DND-41 (cell line): ENCODE measurements around the gene URB2.

Source experiments
- ATAC-seq: fragments of 200-7000 bp; cut with Tn5 transposase; 3 replicates; pipeline ENCODE4 v1.9.1; 2021; ENCODE audit warnings: low read depth; ENCODE audit not compliant: insufficient read depth
- DNase-seq: peaks from one replicate; pipeline ENCODE4 v3.0.0-alpha.2; 2020
- H2AFZ ChIP-seq: 2 replicates; pipeline ENCODE4 v1.6.0; 2012; ENCODE audit warnings: low read depth, low read length
- H3K27ac ChIP-seq: 2 replicates; pipeline ENCODE4 v1.5.1; 2012; ENCODE audit warnings: low read length, inconsistent platforms
- H3K27me3 ChIP-seq: fragments of 200-600 bp; sonication (generic); 2 replicates; pipeline ENCODE4 v1.6.0; 2012; ENCODE audit warnings: low read length, mild to moderate bottlenecking, inconsistent platforms; ENCODE audit not compliant: insufficient read depth, poor library complexity
- H3K36me3 ChIP-seq: 2 replicates; pipeline ENCODE4 v1.5.1; 2012; ENCODE audit warnings: low read length, inconsistent platforms; ENCODE audit not compliant: insufficient read depth
- H3K4me1 ChIP-seq: 2 replicates; pipeline ENCODE4 v1.5.1; 2012; ENCODE audit warnings: mild to moderate bottlenecking, low read length; ENCODE audit not compliant: insufficient read depth
- H3K4me2 ChIP-seq: 2 replicates; pipeline ENCODE4 v1.6.0; 2012; ENCODE audit warnings: mild to moderate bottlenecking, moderate library complexity, low read length, inconsistent platforms; ENCODE audit not compliant: insufficient read depth
- H3K4me3 ChIP-seq, 2 experiments: fragments of 200-600 bp in 1 of 2; shearing (Covaris generic) in 1 of 2; 2 replicates each; pipeline ENCODE4 v1.5.1; 2012 to 2016; ENCODE audit warnings: inconsistent platforms in 2 of 2, low read length in 2 of 2, mild to moderate bottlenecking in 2 of 2, low read depth in 1 of 2, moderate library complexity in 1 of 2
- H3K79me2 ChIP-seq: 2 replicates; pipeline ENCODE4 v1.6.0; 2012; ENCODE audit warnings: low read length, inconsistent platforms; ENCODE audit not compliant: insufficient read depth
- H3K9ac ChIP-seq: 2 replicates; pipeline ENCODE4 v1.6.0; 2012; ENCODE audit warnings: low read depth, mild to moderate bottlenecking, inconsistent platforms, low read length, moderate library complexity
- H3K9me3 ChIP-seq: 2 replicates; pipeline ENCODE4 v1.5.1; 2012; ENCODE audit warnings: low read length, moderate library complexity, mild to moderate bottlenecking, inconsistent platforms; ENCODE audit not compliant: insufficient read depth, severe bottlenecking
- H4K20me1 ChIP-seq: 2 replicates; pipeline ENCODE4 v1.6.0; 2012; ENCODE audit warnings: low read length; ENCODE audit not compliant: insufficient read depth
- EZH2 ChIP-seq: IDR thresholded peaks from 3 replicates; pipeline ENCODE4 v1.6.1; 2012; ENCODE audit warnings: borderline replicate concordance, low read depth, mild to moderate bottlenecking, moderate library complexity, low read length, inconsistent platforms; ENCODE audit not compliant: severe bottlenecking
- TF ChIP-seq, protein P1 (sequence below): IDR thresholded peaks from 2 replicates; pipeline ENCODE4 v1.5.1; 2012; ENCODE audit warnings: borderline replicate concordance, low read length, moderate library complexity, mild to moderate bottlenecking; ENCODE audit not compliant: poor library complexity, severe bottlenecking; ENCODE audit errors: extremely low read depth

Gene URB2

DNA sequence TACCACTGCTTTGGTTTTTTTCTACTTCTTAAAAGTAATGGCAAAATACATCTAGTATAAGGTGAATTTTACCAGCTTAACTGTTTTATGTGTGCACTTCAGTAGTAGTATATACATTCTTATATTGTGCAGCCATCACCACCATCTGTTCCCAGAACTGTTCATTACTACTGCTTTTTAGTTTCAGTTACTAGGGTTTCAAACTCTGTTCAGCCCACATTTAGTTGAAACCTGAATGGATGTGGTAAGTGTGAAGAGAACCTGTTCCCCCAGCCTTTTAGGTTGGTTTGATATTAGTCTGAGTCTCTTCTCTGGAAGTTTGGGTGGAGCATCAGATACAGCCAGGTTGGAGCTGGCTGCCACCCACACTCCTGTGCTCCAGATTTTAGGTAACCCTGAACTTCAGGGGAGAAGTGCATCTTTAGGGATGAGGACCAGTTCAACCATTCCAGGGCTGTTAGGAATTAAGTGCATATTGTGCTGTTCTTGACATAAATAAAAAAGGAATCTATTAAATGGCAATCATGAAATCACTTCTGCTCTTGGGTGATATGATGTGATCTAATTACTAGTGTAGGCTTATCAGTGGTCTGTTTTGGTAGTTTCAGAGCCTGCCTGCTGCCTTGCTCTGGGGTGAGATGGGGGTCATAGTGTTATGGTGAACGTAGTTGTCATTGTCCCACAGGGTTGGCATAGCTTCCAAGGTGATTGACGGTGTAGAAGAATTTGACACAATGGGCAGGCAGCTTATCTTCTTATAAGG lies 32.1 kb downstream of the URB2 start:
- Histone ChIP-seq H3K36me3 (peaks cover 88% of the 10 kb centered on the region), H3K4me2 (no peak overlapping the region), H3K27ac (peak overlapping the region; percentile 7; the same call in 1 of the 2 replicates), H3K9ac (no peak overlapping the region), H3K4me1 (peaks cover 25% of the 10 kb centered on the region), H2AFZ (no peak overlapping the region), H3K4me3 (no peak overlapping the region), H3K9me3 (no peaks in the 10 kb centered on the region), H3K79me2 (peaks cover 10% of the 10 kb centered on the region), H4K20me1 (no peaks in the 10 kb centered on the region), H3K27me3 (no peaks in the 10 kb centered on the region)
- TF ChIP-seq EZH2, result no peak
- TF ChIP-seq, protein P1, sequence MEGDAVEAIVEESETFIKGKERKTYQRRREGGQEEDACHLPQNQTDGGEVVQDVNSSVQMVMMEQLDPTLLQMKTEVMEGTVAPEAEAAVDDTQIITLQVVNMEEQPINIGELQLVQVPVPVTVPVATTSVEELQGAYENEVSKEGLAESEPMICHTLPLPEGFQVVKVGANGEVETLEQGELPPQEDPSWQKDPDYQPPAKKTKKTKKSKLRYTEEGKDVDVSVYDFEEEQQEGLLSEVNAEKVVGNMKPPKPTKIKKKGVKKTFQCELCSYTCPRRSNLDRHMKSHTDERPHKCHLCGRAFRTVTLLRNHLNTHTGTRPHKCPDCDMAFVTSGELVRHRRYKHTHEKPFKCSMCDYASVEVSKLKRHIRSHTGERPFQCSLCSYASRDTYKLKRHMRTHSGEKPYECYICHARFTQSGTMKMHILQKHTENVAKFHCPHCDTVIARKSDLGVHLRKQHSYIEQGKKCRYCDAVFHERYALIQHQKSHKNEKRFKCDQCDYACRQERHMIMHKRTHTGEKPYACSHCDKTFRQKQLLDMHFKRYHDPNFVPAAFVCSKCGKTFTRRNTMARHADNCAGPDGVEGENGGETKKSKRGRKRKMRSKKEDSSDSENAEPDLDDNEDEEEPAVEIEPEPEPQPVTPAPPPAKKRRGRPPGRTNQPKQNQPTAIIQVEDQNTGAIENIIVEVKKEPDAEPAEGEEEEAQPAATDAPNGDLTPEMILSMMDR, result no peak
- no peak for ATAC-seq
- no peak for DNase-seq

DNA sequence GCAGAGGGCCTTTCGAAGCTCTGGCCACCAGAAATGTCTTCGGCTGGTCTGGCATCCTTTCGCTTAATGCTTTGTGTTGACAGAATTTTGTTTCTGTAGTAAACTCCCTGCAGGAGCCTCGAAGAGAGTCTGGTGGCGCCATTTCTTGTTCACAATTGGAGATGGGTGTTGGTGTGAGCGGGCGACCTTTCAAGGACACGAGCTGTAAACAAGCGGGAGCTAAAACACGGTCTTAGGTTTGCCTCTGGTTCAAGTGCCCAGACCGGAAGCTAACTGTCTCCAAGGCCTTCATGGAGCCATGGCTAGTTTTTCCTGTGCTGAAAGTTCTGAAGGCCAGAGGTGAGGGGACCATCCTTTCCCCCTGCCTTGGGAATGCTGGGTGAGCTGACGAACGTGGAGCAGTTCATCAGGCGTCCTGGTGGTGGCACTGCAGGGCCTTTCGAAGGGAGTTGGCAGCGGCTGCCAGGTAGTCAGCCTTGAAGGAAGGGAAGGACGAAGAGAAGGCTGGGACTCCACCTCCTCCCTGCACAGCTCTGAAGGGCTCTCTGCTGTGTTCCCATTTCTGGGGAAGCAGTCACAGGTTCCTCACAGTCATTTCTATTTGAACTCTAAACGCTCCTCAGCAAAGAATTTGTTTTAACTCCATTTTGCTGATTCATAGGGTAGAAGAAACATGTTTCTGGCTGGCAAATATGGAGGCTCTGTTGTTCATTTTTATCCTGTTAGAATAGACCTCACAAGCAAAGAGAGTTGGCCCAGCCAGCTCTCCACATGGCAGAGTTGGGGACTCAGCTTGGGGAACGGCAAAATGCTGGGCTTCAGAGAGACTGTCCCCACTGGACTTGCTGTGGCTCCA lies 35.2 kb downstream of the URB2 start:
- Histone ChIP-seq H3K4me1 (peaks cover 45% of the 10 kb centered on the region), H3K27ac (peak overlapping the region; percentile 77), H3K9me3 (no peaks in the 10 kb centered on the region), H3K27me3 (no peaks in the 10 kb centered on the region), H3K9ac (peak overlapping the region; percentile 13), H3K4me2 (no peak overlapping the region), H3K36me3 (peaks cover 62% of the 10 kb centered on the region), H4K20me1 (no peaks in the 10 kb centered on the region), H3K79me2 (peaks cover 10% of the 10 kb centered on the region), H2AFZ (no peak overlapping the region), H3K4me3 (no peak overlapping the region)
- peak; percentile 89 for ATAC-seq
- peak; percentile 85 for DNase-seq
- TF ChIP-seq EZH2, result no peak
- TF ChIP-seq, protein P1, result peak; percentile 100

DNA sequence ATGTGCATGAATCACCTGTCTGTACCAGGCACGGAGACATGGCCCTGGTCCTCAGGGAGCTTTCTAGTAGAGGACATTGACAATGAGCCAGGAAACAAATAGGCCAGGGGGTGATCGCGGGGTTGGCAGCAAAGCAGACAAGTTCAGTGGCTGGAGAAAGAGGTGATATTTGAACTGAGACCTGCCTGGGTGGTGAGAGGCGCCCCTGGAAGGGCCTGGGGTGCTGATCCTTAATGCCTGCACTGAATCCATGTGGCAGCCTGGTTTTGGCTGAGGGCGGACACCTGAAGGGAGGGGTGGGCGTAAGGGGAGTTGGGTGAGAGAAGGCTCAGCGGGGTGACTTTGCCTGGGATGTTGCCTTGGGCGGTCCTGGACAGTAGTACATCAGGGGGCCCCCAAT lies 35.9 kb downstream of the URB2 start:
- H2AFZ ChIP-seq, result no peak overlapping the region
- no peak for DNase-seq
- peaks cover 50% of the 10 kb centered on the region for H3K4me1 ChIP-seq
- H3K79me2 ChIP-seq, result peaks cover 10% of the 10 kb centered on the region
- peak overlapping the region; percentile 13 for H3K9ac ChIP-seq
- ATAC-seq, result no peak
- peak overlapping the region; percentile 77 for H3K27ac ChIP-seq
- TF ChIP-seq, protein P1, result no peak
- no peak for TF ChIP-seq EZH2
- H3K4me2 ChIP-seq, result no peak overlapping the region
- no peaks in the 10 kb centered on the region for H3K27me3 ChIP-seq
- no peaks in the 10 kb centered on the region for H3K9me3 ChIP-seq
- peaks cover 56% of the 10 kb centered on the region for H3K36me3 ChIP-seq
- H3K4me3 ChIP-seq, result no peak overlapping the region
- no peaks in the 10 kb centered on the region for H4K20me1 ChIP-seq
